Skeletal muscle tissue (tissue), 4 donors: ENCODE results near the gene CMSS1. TPM values are rescaled to one million over a fixed set of nuclear protein-coding genes. Genes with fewer than 3 reads are reported as not detected.

Source experiments
- H3K27ac ChIP-seq: one replicate; pipeline ENCODE4 v1.7.0; 2013; ENCODE audit warnings: mild to moderate bottlenecking, low read depth, low read length, inconsistent platforms
- H3K27me3 ChIP-seq, 3 donors: one replicate each; pipeline ENCODE4 v1.7.0; 2013; ENCODE audit warnings: low read length in 3 of 3; ENCODE audit not compliant: control insufficient read depth in 3 of 3, insufficient read depth in 3 of 3
- H3K36me3 ChIP-seq, 3 donors: one replicate each; pipeline ENCODE4 v1.7.0; 2013; ENCODE audit warnings: low read length in 3 of 3; ENCODE audit not compliant: control insufficient read depth in 3 of 3, insufficient read depth in 3 of 3
- H3K4me1 ChIP-seq, 3 donors: one replicate each; pipeline ENCODE4 v1.7.0; 2013; ENCODE audit warnings: low read length in 3 of 3, mild to moderate bottlenecking in 3 of 3; ENCODE audit not compliant: control insufficient read depth in 3 of 3, insufficient read depth in 3 of 3
- H3K4me3 ChIP-seq, 3 donors: one replicate each; pipeline ENCODE4 v1.7.0; 2013; ENCODE audit warnings: low read length in 3 of 3
- H3K9ac ChIP-seq, 3 donors: one replicate each; pipeline ENCODE4 v1.7.0; 2013; ENCODE audit warnings: low read length in 3 of 3, mild to moderate bottlenecking in 3 of 3, moderate library complexity in 2 of 3, low read depth in 1 of 3
- H3K9me3 ChIP-seq, 3 donors: one replicate each; pipeline ENCODE4 v1.7.0; 2013; ENCODE audit warnings: low read length in 3 of 3; ENCODE audit not compliant: control insufficient read depth in 3 of 3
- total RNA-seq: library from RNA; depleted of rRNA; stranded (reverse); fragments of >200 nt; gene quantifications from one replicate; pipeline ENCODE4 v1.2.3, GENCODE V29; 2014
- donor health status: Osteomylitis.

The CMSS1 gene
- total RNA-seq, 1 donor from 2014 or later, result 8.4 TPM

DNA sequence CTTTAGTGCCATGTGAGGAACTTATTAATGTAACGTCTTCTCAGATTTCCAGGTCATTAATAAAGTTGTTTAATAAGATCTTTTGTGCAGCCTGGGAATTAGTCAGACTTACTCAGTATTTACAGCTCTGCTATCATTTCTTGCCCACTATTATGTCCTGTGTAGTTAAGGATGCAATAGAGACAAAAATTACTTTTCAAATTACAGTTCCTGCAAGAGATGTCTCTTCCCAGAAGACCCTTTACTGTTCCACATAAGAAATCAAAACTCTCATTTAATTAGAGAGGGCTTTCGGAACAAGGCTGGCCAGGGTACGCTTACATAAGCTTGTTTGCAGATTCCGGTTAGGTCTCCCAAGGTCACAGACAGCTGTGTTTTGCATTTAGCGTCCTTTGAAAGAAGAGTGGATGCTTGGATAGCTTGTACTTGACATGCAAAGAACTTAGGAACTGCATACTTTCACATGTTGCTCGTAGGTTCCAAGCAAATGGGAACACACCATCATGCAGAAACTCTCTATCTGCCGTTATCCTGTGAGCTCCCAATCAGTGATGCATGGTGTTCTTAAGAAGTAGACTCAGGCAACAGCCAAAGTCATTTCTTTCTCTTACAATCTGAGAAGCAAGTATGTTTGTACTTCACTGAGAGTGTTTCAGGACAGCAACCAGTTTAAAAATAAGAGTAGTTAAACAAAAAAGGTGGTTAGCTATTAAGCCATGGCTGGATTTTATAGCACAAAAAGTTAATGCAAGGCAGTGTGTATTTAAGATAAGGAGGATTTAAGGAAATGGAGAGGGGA lies 259.3 kb downstream of the CMSS1 start:
- Histone ChIP-seq H3K27me3 (no peaks in the 10 kb centered on the region), H3K9me3 (no peaks in the 10 kb centered on the region), H3K4me3 (peak overlapping the region in 1 of 3 donors; percentile 48), H3K9ac (peak overlapping the region in 1 of 3 donors; percentile 34), H3K4me1 (peaks cover 20 to 35% (median 29%) of the 10 kb centered on the region in 3 donors), H3K27ac (peak overlapping the region; percentile 54), H3K36me3 (peaks cover 0 to 5% (median 0%) of the 10 kb centered on the region in 3 donors)

DNA sequence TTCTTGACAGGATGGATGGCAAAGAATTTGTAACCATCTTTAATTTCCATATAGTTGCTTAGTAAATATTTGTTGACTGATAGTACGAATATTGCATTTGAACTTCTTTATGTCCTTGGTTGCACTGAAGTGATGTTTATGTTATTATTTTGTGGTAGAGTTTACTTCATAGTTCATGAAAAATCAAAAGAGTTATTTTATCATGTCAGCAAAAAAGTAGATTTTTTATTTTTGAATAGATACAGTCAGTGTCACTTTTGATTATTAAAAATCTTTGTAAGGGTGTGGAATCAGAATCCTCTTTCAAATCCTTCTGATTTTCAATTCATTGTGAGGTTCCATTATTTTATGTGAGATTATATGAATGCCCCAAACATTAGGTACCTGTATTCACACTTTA lies 261.7 kb downstream of the CMSS1 start:
- Histone ChIP-seq H3K36me3 (peaks cover 0 to 2% (median 0%) of the 10 kb centered on the region in 3 donors), H3K9me3 (no peaks in the 10 kb centered on the region), H3K9ac (no peak overlapping the region), H3K4me3 (no peak overlapping the region), H3K27ac (no peak overlapping the region), H3K4me1 (peaks cover 14 to 22% (median 16%) of the 10 kb centered on the region in 3 donors), H3K27me3 (no peaks in the 10 kb centered on the region)

- H3K9ac ChIP-seq, result no peak overlapping the region
- H3K36me3 ChIP-seq, result peaks cover 0 to 2% (median 0%) of the 10 kb centered on the region in 3 donors
- H3K9me3 ChIP-seq, result no peaks in the 10 kb centered on the region
- no peak overlapping the region for H3K4me3 ChIP-seq
- peak overlapping the region; percentile 31 for H3K27ac ChIP-seq
- H3K4me1 ChIP-seq, result peaks cover 14 to 22% (median 17%) of the 10 kb centered on the region in 3 donors
- no peaks in the 10 kb centered on the region for H3K27me3 ChIP-seq
These were observed 262.9 kb downstream of the CMSS1 start for GRCh38 chr3:100080573-100080972.

DNA sequence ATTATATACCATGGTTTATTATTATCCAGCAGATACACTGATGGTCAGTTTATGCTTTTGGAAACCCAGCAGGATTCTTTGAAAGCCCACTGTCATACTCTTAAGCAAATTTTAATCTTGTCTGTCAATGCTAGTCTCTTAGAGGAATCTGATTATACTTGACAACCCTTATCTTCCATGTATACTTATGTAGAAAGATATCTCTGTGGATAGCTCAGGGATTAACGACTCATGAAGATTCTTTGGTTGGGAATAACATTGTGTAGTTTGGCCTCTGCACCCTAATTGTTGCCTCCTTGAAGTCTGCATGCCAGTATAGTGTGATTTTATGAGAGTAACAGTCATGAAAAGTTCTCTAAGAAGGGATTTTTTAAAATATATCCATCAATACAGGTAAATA lies 263.6 kb downstream of the CMSS1 start:
- no peaks in the 10 kb centered on the region for H3K9me3 ChIP-seq
- no peak overlapping the region for H3K4me3 ChIP-seq
- H3K27ac ChIP-seq, result no peak overlapping the region
- H3K9ac ChIP-seq, result no peak overlapping the region
- peaks cover 12 to 25% (median 16%) of the 10 kb centered on the region in 3 donors for H3K4me1 ChIP-seq
- peaks cover 0 to 2% (median 0%) of the 10 kb centered on the region in 3 donors for H3K36me3 ChIP-seq
- no peaks in the 10 kb centered on the region for H3K27me3 ChIP-seq

DNA sequence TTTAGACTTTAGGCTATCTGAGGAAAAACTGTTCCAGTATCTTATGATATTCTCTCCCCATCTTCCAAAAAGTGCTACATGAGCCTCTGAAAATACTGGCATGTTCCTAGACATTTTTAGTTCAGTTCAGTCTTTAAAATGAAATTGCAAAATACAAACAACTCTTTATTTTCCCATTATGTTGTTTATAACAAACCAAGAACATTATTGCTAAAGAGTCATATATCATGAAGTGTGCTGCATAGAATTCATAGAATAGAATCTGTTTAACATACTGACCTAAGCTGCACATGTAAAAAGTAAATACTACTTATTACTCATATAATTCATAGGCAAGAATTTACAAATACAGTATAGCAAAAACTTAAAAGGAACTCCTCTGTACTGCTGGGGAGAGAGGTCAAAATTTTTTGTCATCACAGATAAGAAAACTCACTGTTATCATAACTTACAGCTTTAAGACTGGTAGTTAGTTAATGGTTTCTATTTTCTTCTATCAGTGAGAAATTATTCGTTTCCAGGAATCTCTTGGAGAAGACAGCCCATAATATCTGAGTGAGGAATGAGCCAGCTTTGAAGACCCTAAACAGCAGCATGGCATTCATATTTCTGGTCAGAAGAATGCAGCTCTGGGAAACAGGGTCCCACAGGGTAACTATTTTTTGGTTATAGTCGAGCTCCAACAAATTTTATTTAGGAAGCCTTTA lies 264.5 kb downstream of the CMSS1 start:
- no peak overlapping the region for H3K9ac ChIP-seq
- no peaks in the 10 kb centered on the region for H3K9me3 ChIP-seq
- no peaks in the 10 kb centered on the region for H3K27me3 ChIP-seq
- H3K27ac ChIP-seq, result no peak overlapping the region
- no peaks in the 10 kb centered on the region for H3K36me3 ChIP-seq
- H3K4me3 ChIP-seq, result no peak overlapping the region
- peaks cover 6 to 23% (median 10%) of the 10 kb centered on the region in 3 donors for H3K4me1 ChIP-seq

DNA sequence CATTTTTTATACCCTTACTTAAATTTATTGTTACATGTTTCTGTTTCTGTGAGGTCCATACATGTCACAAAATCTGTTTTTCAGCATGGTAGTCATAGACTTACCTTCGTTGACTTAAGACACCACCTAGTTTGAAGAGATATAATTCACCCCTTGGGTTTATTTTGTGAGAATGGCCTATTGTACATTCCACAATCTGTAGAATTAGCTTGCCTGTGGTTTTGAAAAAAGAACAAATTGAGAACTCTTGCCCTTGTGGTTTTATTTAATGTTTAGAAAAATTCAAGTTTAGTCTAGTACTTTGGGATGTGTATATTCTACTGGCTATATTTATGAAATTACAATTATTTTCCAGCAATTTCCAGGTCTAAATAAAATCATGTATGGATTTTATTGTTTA lies 265.1 kb downstream of the CMSS1 start:
- no peaks in the 10 kb centered on the region for H3K36me3 ChIP-seq
- H3K27me3 ChIP-seq, result no peaks in the 10 kb centered on the region
- H3K27ac ChIP-seq, result no peak overlapping the region
- H3K9me3 ChIP-seq, result no peaks in the 10 kb centered on the region
- peaks cover 3 to 18% (median 5%) of the 10 kb centered on the region in 3 donors for H3K4me1 ChIP-seq
- H3K9ac ChIP-seq, result no peak overlapping the region
- no peak overlapping the region for H3K4me3 ChIP-seq

- peaks cover 3 to 18% (median 5%) of the 10 kb centered on the region in 3 donors for H3K4me1 ChIP-seq
- no peaks in the 10 kb centered on the region for H3K36me3 ChIP-seq
- H3K4me3 ChIP-seq, result no peak overlapping the region
- H3K9me3 ChIP-seq, result no peaks in the 10 kb centered on the region
- no peaks in the 10 kb centered on the region for H3K27me3 ChIP-seq
- no peak overlapping the region for H3K9ac ChIP-seq
- no peak overlapping the region for H3K27ac ChIP-seq
These were observed 265.5 kb downstream of the CMSS1 start for GRCh38 chr3:100083209-100083608.

- peak overlapping the region; percentile 20 for H3K27ac ChIP-seq
- no peaks in the 10 kb centered on the region for H3K9me3 ChIP-seq
- H3K4me3 ChIP-seq, result no peak overlapping the region
- H3K36me3 ChIP-seq, result no peaks in the 10 kb centered on the region
- H3K4me1 ChIP-seq, result peaks cover 5 to 22% (median 11%) of the 10 kb centered on the region in 3 donors
- H3K9ac ChIP-seq, result no peak overlapping the region
- H3K27me3 ChIP-seq, result no peaks in the 10 kb centered on the region
These were observed 266.6 kb downstream of the CMSS1 start for GRCh38 chr3:100084100-100084806.

GRCh38 chr3:100086401-100086800 lies 268.7 kb downstream of the CMSS1 start:
- Histone ChIP-seq H3K27me3 (no peaks in the 10 kb centered on the region), H3K4me1 (peaks cover 17 to 30% (median 27%) of the 10 kb centered on the region in 3 donors), H3K9me3 (no peaks in the 10 kb centered on the region), H3K27ac (peak overlapping the region; percentile 5), H3K4me3 (no peak overlapping the region), H3K36me3 (no peaks in the 10 kb centered on the region), H3K9ac (no peak overlapping the region)
